HepG2 (cell line): ENCODE data around the gene CTSA. TPM values are rescaled to one million over a fixed set of nuclear protein-coding genes. Genes with fewer than 3 reads are reported as not detected.
A peak's percentile ranks its signal among the peaks of the same experiment; 100 is the strongest.

Experiments
- ASH2L ChIP-seq: fragments of 300-600, 200-600 bp; sonication (generic); IDR thresholded peaks from 2 replicates; pipeline ENCODE4 v1.7.0; 2017; ENCODE audit warnings: low read depth, mild to moderate bottlenecking, moderate library complexity, mixed read lengths, low read length; ENCODE audit not compliant: insufficient read length
- ATF7-NPFF ChIP-seq: sonication (generic); formaldehyde crosslinking; IDR thresholded peaks from 2 replicates; pipeline ENCODE4 v1.8.1; 2023; ENCODE audit warnings: mild to moderate bottlenecking, low read depth, missing genetic modification reagents, moderate library complexity
- ELF3 ChIP-seq: IDR thresholded peaks from 2 replicates; pipeline ENCODE4 v1.6.1; 2016; ENCODE audit warnings: missing genetic modification reagents, missing compliant biosample characterization
- FOXK2 ChIP-seq: fragments of 450-650 bp; IDR thresholded peaks from 2 replicates; pipeline ENCODE4 v1.6.1; 2016
- HNF4G ChIP-seq, 2 experiments: sonication (generic) in 1 of 2; formaldehyde crosslinking in 1 of 2; IDR thresholded peaks; 2 replicates each; pipeline versions ENCODE4 v1.4.0 to v1.6.1; 2011 to 2020; ENCODE audit warnings: borderline replicate concordance in 2 of 2, low read depth in 2 of 2, mild to moderate bottlenecking in 2 of 2, low read length in 1 of 2, missing genetic modification reagents in 1 of 2, moderate library complexity in 1 of 2
- MAFK ChIP-seq, 2 experiments: IDR thresholded peaks in 1 of 2; conservative IDR thresholded peaks in 1 of 2; 2 replicates each; pipeline ENCODE4 v1.6.1; 2011; ENCODE audit warnings: improper control_type of control experiment in 2 of 2, low read length in 2 of 2
- SALL2 ChIP-seq: sonication (generic); formaldehyde crosslinking; IDR thresholded peaks from 2 replicates; pipeline ENCODE4 v1.8.1; 2023; ENCODE audit warnings: mild to moderate bottlenecking, missing genetic modification reagents, inconsistent platforms
- THAP11 ChIP-seq: IDR thresholded peaks from 2 replicates; pipeline ENCODE4 v1.6.1; 2016; ENCODE audit warnings: missing biosample characterization, missing genetic modification reagents
- THYN1 ChIP-seq: sonication (generic); formaldehyde crosslinking; IDR thresholded peaks from 2 replicates; pipeline ENCODE4 v1.8.1; 2023; ENCODE audit warnings: low read depth, mild to moderate bottlenecking, moderate library complexity, missing genetic modification reagents, borderline replicate concordance
- ZKSCAN1 ChIP-seq: fragments of 150-350 bp; IDR thresholded peaks from 2 replicates; pipeline ENCODE4 v1.6.1; 2014; ENCODE audit warnings: low read length
- ZMYM3 ChIP-seq: sonication (generic); formaldehyde crosslinking; IDR thresholded peaks from 2 replicates; pipeline ENCODE4 v1.5.1; 2020; ENCODE audit warnings: mild to moderate bottlenecking, missing genetic modification reagents
- ZNF501 ChIP-seq: sonication (generic); formaldehyde crosslinking; IDR thresholded peaks from 2 replicates; pipeline ENCODE4 v1.5.1; 2020; ENCODE audit warnings: mild to moderate bottlenecking, moderate library complexity, missing genetic modification reagents
- ZNF510 ChIP-seq: sonication (generic); formaldehyde crosslinking; IDR thresholded peaks from 2 replicates; pipeline ENCODE4 v1.4.0; 2020; ENCODE audit warnings: low read depth, mild to moderate bottlenecking, missing genetic modification reagents
- ZNF605 ChIP-seq: sonication (generic); formaldehyde crosslinking; IDR thresholded peaks from 2 replicates; pipeline ENCODE4 v1.8.0; 2022; ENCODE audit warnings: mild to moderate bottlenecking, missing genetic modification reagents
- ZNF670 ChIP-seq: sonication (generic); formaldehyde crosslinking; IDR thresholded peaks from 2 replicates; pipeline ENCODE4 v1.8.0; 2022; ENCODE audit warnings: mild to moderate bottlenecking, missing genetic modification reagents, borderline replicate concordance
- ZNF678 ChIP-seq: sonication (generic); formaldehyde crosslinking; IDR thresholded peaks from 2 replicates; pipeline ENCODE4 v1.4.0; 2020; ENCODE audit warnings: mild to moderate bottlenecking, missing genetic modification reagents
- ZNF781 ChIP-seq: sonication (generic); formaldehyde crosslinking; IDR thresholded peaks from 2 replicates; pipeline ENCODE4 v1.5.1; 2020; ENCODE audit warnings: borderline replicate concordance, mild to moderate bottlenecking, missing genetic modification reagents; ENCODE audit errors: not compliant biosample characterization
- polyA plus RNA-seq, 8 experiments: library from polyadenylated mRNA; depleted of rRNA in 3 of 8; stranded (reverse) in 7 of 8; unstranded in 1 of 8; fragments of >200 nt; fragmentation: Illumina TruSeq in 4 of 8; extraction: Trizol in 4 of 8; gene quantifications; 2 replicates each; pipeline versions ENCODE4 v1.2.1 to v1.2.3, GENCODE V29; 2011 to 2016; ENCODE audit warnings: low read depth in 4 of 8, missing spikeins in 1 of 8, mixed read lengths in 1 of 8; ENCODE audit not compliant: insufficient read depth in 1 of 8
- total RNA-seq, 5 experiments: library from RNA; depleted of rRNA; stranded (reverse); fragments of >200 nt; fragmentation: Illumina TruSeq; extraction: Trizol; gene quantifications; 2 replicates each; pipeline ENCODE4 v1.2.3, GENCODE V29; 2016; ENCODE audit warnings: low read depth in 1 of 5
- TF ChIP-seq, protein P1 (sequence below): sonication (generic); formaldehyde crosslinking; IDR thresholded peaks from 2 replicates; pipeline ENCODE4 v1.4.0; 2020; ENCODE audit warnings: missing genetic modification reagents, borderline replicate concordance
- TF ChIP-seq, protein P2 (sequence below): IDR thresholded peaks from 2 replicates; pipeline ENCODE4 v1.4.0; 2020; ENCODE audit warnings: mild to moderate bottlenecking, missing genetic modification reagents
- TF ChIP-seq, protein P3 (sequence below): fragments of 450-650 bp; IDR thresholded peaks from 2 replicates; pipeline ENCODE4 v1.6.1; 2017
- TF ChIP-seq, protein P4 (sequence below): IDR thresholded peaks from 2 replicates; pipeline ENCODE4 v1.6.1; 2016; ENCODE audit warnings: missing compliant biosample characterization, missing genetic modification reagents, borderline replicate concordance

Gene CTSA
- total and polyA plus RNA-seq, 2 of the 13 experiments (the other 11 are each of a cell fraction or from before 2014, with no cell fraction given): 202 to 231 TPM

DNA sequence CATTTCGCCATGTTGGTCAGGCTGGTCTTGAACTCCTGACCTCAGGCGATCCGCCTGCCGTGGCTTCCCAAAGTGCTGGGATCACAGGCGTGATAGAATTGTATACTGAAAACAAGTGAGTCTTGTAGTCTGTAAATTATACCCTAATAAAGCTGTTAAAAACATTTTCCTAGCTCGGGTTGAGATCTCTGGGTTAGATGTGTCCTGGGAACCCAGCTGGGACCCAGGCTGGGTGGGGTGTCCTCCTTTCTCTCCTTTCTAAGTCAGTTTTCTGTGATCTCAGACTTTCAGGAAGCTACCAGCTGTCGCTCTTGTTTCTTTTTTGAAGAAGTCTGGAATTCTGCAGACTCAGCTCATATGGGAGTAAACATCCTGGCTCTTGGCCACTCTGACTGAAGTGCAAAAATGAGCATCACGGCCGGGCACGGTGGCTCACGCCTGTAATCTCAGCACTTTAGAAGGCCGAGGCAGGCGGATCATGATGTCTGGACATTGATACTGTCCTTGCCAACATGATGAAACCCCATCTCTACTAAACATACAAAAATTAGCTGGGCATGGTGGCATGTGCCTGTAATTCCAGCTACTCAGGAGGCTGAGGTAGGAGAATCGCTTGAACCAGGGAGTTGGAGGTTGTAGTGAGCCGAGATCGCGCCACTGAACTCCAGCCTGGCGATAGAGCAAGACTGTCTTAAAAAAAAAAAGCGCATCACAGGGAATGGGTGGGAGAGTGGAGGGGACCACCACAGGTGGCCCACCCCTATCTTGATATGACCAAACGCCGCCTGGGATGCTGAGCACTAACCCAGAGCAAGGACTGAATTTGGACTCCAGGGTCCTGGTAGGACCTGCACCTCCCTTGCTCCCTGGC is 33.5 kb downstream of the CTSA start (continued):
- TF ChIP-seq, protein P1, sequence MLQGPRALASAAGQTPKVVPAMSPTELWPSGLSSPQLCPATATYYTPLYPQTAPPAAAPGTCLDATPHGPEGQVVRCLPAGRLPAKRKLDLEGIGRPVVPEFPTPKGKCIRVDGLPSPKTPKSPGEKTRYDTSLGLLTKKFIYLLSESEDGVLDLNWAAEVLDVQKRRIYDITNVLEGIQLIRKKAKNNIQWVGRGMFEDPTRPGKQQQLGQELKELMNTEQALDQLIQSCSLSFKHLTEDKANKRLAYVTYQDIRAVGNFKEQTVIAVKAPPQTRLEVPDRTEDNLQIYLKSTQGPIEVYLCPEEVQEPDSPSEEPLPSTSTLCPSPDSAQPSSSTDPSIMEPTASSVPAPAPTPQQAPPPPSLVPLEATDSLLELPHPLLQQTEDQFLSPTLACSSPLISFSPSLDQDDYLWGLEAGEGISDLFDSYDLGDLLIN (CRISPR knock-in tag): no peak
- TF ChIP-seq ZNF678 (CRISPR knock-in tag) (no peak), ASH2L (no peak), ELF3 (CRISPR knock-in tag) (peak; percentile 49; the same call in 1 of the 2 replicates), MAFK (conservative IDR thresholded peaks at IDR 0.05 in 1 of 2, IDR thresholded peaks at IDR 0.05 in 1 of 2; ENCODE audit: low read length in 2 of 2) (peak; percentile 99 to 100), ZNF510 (CRISPR knock-in tag) (no peak), THYN1 (no peak), FOXK2 (peak; percentile 78), ZNF501 (CRISPR knock-in tag) (peak; percentile 76; the same call in 1 of the 2 replicates), ZKSCAN1 (no peak), ZNF670 (CRISPR knock-in tag) (peak; percentile 57; the same call in 1 of the 2 replicates), SALL2 (0 out of 2 replicates have a peak, but pooled peaks have one; percentile 23), ZNF605 (CRISPR knock-in tag) (peak; percentile 72; the same call in 1 of the 2 replicates), HNF4G (IDR thresholded peaks at IDR 0.05; ENCODE audit: borderline replicate concordance, low read depth, low read length) (no peak), HNF4G (CRISPR knock-in tag; IDR thresholded peaks at IDR 0.05; ENCODE audit: borderline replicate concordance, low read depth) (0 out of 2 replicates have a peak, but pooled peaks have one; percentile 15), ZMYM3 (CRISPR knock-in tag) (0 out of 2 replicates have a peak, but pooled peaks have one; percentile 38), ATF7-NPFF (CRISPR knock-in tag) (no peak), ZNF781 (CRISPR knock-in tag) (no peak), THAP11 (no peak)
- TF ChIP-seq, protein P2, sequence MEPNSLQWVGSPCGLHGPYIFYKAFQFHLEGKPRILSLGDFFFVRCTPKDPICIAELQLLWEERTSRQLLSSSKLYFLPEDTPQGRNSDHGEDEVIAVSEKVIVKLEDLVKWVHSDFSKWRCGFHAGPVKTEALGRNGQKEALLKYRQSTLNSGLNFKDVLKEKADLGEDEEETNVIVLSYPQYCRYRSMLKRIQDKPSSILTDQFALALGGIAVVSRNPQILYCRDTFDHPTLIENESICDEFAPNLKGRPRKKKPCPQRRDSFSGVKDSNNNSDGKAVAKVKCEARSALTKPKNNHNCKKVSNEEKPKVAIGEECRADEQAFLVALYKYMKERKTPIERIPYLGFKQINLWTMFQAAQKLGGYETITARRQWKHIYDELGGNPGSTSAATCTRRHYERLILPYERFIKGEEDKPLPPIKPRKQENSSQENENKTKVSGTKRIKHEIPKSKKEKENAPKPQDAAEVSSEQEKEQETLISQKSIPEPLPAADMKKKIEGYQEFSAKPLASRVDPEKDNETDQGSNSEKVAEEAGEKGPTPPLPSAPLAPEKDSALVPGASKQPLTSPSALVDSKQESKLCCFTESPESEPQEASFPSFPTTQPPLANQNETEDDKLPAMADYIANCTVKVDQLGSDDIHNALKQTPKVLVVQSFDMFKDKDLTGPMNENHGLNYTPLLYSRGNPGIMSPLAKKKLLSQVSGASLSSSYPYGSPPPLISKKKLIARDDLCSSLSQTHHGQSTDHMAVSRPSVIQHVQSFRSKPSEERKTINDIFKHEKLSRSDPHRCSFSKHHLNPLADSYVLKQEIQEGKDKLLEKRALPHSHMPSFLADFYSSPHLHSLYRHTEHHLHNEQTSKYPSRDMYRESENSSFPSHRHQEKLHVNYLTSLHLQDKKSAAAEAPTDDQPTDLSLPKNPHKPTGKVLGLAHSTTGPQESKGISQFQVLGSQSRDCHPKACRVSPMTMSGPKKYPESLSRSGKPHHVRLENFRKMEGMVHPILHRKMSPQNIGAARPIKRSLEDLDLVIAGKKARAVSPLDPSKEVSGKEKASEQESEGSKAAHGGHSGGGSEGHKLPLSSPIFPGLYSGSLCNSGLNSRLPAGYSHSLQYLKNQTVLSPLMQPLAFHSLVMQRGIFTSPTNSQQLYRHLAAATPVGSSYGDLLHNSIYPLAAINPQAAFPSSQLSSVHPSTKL (CRISPR knock-in tag): peak; percentile 59
- TF ChIP-seq, protein P3, sequence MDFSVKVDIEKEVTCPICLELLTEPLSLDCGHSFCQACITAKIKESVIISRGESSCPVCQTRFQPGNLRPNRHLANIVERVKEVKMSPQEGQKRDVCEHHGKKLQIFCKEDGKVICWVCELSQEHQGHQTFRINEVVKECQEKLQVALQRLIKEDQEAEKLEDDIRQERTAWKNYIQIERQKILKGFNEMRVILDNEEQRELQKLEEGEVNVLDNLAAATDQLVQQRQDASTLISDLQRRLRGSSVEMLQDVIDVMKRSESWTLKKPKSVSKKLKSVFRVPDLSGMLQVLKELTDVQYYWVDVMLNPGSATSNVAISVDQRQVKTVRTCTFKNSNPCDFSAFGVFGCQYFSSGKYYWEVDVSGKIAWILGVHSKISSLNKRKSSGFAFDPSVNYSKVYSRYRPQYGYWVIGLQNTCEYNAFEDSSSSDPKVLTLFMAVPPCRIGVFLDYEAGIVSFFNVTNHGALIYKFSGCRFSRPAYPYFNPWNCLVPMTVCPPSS: no peak
- TF ChIP-seq, protein P4, sequence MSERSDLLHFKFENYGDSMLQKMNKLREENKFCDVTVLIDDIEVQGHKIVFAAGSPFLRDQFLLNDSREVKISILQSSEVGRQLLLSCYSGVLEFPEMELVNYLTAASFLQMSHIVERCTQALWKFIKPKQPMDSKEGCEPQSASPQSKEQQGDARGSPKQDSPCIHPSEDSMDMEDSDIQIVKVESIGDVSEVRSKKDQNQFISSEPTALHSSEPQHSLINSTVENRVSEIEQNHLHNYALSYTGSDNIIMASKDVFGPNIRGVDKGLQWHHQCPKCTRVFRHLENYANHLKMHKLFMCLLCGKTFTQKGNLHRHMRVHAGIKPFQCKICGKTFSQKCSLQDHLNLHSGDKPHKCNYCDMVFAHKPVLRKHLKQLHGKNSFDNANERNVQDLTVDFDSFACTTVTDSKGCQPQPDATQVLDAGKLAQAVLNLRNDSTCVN: peak; percentile 5; the same call in 1 of the 2 replicates
